Activated CD8-positive, alpha-beta T cell treated with anti-CD3 and anti-CD28 coated beads for 36 hours (primary cell): Measurements from ENCODE around the gene FAM78A. TPM values are rescaled to one million over a fixed set of nuclear protein-coding genes. Genes with fewer than 3 reads are reported as not detected.

Experiments
- ATAC-seq: fragments of 200-7000 bp; cut with Tn5 transposase; one replicate; pipeline ENCODE4 v1.10.0; 2021; ENCODE audit warnings: mild to moderate bottlenecking, moderate library complexity
- CTCF ChIA-PET: fragments of 350-600 bp; sonication (Branson Sonifier 250); formaldehyde crosslinking; loops from one replicate; lab custom pipeline; 2021; ENCODE audit warnings: antibody characterized with exemption; lab: Charles Lee
- POLR2A ChIA-PET: fragments of 350-600 bp; sonication (Branson Sonifier 250); formaldehyde crosslinking; loops from one replicate; lab custom pipeline; 2021; ENCODE audit warnings: antibody characterized with exemption; lab: Charles Lee
- DNase-seq: peaks from one replicate; pipeline ENCODE4 v3.0.0-alpha.2; 2020
- H3K27ac Mint-ChIP-seq: one replicate; pipeline ENCODE4 v1.8.0; 2021; ENCODE audit warnings: mild to moderate bottlenecking, mixed read lengths
- H3K27me3 Mint-ChIP-seq: one replicate; pipeline ENCODE4 v1.8.0; 2021; ENCODE audit warnings: mixed read lengths
- H3K36me3 Mint-ChIP-seq: one replicate; pipeline ENCODE4 v1.8.0; 2021; ENCODE audit warnings: low read depth, mixed read lengths
- H3K4me1 Mint-ChIP-seq: one replicate; pipeline ENCODE4 v1.8.0; 2021; ENCODE audit warnings: low read depth, mixed read lengths
- H3K4me3 Mint-ChIP-seq: one replicate; pipeline ENCODE4 v1.8.0; 2021; ENCODE audit warnings: mild to moderate bottlenecking, moderate library complexity, mixed read lengths
- H3K9me3 Mint-ChIP-seq: one replicate; pipeline ENCODE4 v1.8.0; 2021; ENCODE audit warnings: mixed read lengths
- intact Hi-C: fragments of 100-400 bp; cut with micrococcal nuclease; formaldehyde crosslinking; loops from one replicate; pipeline ENCODE4 v1.10.0; 2022
- total RNA-seq, 2 experiments: library from RNA; stranded (reverse); gene quantifications; one replicate each; pipeline ENCODE4 v1.2.3, GENCODE V29; 2021
- TF ChIP-seq, protein P1 (sequence below): fragments of 200-600 bp; IDR thresholded peaks from one replicate; pipeline ENCODE4 v1.8.0; 2022; ENCODE audit warnings: antibody characterized with exemption, mild to moderate bottlenecking

The FAM78A gene
- total RNA-seq, 2 experiments from 2014 or later = 36.2 to 39.8 TPM

DNA sequence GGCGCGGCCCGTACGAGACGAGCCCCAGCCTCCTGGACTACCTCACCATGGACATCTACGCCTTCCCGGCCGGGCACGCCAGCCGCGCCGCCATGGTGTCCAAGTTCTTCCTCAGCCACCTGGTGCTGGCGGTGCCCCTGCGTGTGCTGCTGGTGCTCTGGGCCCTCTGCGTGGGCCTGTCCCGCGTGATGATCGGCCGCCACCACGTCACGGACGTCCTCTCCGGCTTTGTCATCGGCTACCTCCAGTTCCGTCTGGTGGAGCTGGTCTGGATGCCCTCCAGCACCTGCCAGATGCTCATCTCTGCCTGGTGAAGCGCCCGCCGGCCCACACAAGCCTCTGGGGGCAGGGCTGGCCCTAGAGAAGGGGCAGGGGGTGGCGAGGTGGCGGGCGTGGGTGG is 31.7 kb upstream of the FAM78A start:
- TF ChIP-seq, protein P1, sequence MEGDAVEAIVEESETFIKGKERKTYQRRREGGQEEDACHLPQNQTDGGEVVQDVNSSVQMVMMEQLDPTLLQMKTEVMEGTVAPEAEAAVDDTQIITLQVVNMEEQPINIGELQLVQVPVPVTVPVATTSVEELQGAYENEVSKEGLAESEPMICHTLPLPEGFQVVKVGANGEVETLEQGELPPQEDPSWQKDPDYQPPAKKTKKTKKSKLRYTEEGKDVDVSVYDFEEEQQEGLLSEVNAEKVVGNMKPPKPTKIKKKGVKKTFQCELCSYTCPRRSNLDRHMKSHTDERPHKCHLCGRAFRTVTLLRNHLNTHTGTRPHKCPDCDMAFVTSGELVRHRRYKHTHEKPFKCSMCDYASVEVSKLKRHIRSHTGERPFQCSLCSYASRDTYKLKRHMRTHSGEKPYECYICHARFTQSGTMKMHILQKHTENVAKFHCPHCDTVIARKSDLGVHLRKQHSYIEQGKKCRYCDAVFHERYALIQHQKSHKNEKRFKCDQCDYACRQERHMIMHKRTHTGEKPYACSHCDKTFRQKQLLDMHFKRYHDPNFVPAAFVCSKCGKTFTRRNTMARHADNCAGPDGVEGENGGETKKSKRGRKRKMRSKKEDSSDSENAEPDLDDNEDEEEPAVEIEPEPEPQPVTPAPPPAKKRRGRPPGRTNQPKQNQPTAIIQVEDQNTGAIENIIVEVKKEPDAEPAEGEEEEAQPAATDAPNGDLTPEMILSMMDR = no peak
- ATAC-seq (no peak), DNase-seq (no peak)
- H3K9me3 Mint-ChIP-seq = no peaks in the 10 kb centered on the region
- H3K36me3 Mint-ChIP-seq = no peaks in the 10 kb centered on the region
- H3K27me3 Mint-ChIP-seq = no peaks in the 10 kb centered on the region
- no peak overlapping the region for H3K4me3 Mint-ChIP-seq
- POLR2A ChIA-PET = interaction anchor here (1.2 kb wide), 1 partner anchor 27 kb away, joined by 3 read pairs; no protein-coding TSS in a partner anchor
- peaks cover 10% of the 10 kb centered on the region for H3K4me1 Mint-ChIP-seq
- no peak overlapping the region for H3K27ac Mint-ChIP-seq
- CTCF ChIA-PET = interaction anchor here (1.9 kb wide), 1 partner anchor 28 kb away, joined by 7 read pairs; no protein-coding TSS in a partner anchor
- intact Hi-C loops = no loop called here

DNA sequence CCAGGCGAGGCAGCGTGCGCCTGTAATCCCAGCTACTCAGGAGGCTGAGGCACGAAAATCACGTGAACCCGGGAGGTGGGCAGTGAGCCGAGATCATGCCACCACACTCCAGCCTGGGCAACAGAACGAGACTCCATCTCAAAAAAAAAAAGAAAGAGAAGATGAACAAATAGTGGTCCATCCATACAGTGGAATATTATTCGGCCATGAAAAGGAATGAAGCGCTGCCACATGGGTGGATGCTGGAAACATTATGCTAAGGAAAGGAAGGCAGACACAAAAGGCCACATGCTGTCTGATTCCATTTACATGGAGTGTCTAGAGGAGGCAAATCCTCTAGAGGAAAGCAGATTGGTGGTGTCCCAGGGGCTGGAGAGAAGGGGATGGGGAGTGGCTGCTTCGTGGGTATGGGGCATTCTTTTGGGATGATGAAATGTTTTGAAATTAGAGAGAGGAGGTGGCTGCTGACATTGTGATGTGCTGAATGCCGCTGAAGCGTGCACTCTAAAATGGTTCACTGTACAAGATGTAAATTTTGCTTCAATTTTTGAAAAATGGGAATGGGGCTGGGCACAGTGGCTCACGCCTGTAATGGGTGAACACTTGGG is 30.2 kb upstream of the FAM78A start:
- Mint-ChIP-seq H3K27me3 (no peaks in the 10 kb centered on the region), H3K4me1 (peaks cover 10% of the 10 kb centered on the region), H3K4me3 (no peak overlapping the region), H3K9me3 (no peaks in the 10 kb centered on the region), H3K36me3 (no peaks in the 10 kb centered on the region), H3K27ac (no peak overlapping the region)
- ATAC-seq = no peak
- CTCF ChIA-PET = no interaction called here
- no peak for DNase-seq
- TF ChIP-seq, protein P1 = no peak
- intact Hi-C loops = no loop called here
- POLR2A ChIA-PET = no interaction called here

DNA sequence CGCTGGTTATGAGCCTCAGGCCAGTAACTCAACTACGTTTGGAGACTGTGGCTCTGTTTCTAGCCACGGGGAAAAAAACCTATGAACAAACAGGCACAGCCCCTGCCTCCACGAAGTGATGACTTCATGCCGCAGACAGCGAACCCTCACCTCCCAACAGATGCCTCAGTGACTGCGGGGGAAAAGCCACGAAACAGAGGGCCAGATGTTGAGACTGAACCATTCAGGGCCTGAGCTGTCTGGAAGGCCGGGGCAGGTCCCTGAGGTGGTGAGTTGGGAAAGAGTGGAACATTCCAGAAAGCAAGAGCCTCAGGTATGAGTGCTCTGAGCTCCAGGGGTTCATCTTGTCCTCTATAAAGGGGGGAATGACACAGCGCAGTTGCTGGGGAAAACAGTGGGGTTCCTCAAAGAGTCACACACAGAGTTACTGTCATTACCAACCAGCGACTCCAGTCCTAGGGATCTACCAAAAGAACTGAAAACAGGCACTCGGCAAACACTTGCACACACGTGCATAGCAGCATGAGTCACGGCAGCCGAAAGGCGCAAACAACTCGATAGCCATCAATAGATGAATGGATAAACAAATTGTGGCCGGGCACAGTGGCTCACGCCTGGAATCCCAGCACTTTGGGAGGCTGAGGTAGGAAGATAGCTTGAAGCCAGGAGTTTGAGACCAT is 28.5 kb upstream of the FAM78A start:
- Mint-ChIP-seq H3K27me3 (no peaks in the 10 kb centered on the region), H3K4me1 (no peaks in the 10 kb centered on the region), H3K36me3 (no peaks in the 10 kb centered on the region), H3K9me3 (no peaks in the 10 kb centered on the region), H3K4me3 (no peak overlapping the region), H3K27ac (no peak overlapping the region)
- TF ChIP-seq, protein P1 = no peak
- no peak for DNase-seq
- intact Hi-C loops = no loop called here
- ATAC-seq = no peak
- ChIA-PET CTCF (no interaction called here), POLR2A (interaction anchor here (0.7 to 0.9 kb wide), 2 partner anchors 98 to 110 kb away, joined by 3 read pairs; no protein-coding TSS in a partner anchor)

DNA sequence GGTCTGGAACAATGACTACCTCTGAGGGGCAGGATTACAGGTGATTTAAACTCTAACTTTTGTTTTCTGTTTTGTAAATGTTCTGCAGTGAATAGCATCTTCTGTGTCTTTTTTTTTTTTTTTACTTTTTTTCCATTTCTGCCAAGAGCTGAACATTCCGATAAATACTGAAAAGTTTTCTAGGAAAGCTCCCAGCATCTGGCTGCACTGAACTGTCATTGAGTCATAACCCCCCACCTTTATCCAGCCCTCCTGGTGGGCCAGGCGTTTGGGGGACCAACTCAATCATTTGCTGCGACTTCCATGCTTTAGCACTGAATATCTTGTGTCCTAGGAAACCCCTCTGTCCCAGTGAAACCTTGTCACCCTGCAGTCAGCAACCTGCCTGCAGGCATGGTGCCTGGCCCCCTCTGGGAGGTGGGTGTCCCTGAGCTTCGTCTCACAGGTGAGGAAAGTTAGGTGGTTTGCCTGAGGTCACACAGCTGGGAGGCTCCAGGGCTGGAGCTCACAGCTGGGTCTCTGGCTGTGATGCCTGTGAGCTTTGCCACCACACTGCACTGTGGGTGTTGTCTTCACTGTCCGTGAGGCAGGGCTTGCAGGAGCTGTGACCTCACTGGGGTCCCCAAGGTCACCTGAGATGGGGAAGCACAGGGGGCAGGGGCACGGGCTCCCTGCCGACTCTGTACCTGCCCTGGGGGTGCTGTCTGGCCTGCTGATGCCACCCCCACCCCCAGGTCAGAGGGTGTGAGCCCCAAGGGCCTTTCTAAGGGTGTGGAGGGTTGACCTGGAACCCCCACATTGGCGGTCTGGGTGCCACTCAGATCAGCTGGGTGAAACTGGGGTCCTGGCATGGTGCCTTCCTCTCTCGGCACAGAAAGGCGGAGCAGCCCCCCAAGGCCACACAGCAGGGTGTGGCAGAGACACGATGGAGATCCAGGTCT is 27.3 kb upstream of the FAM78A start:
- Mint-ChIP-seq H3K27me3 (no peaks in the 10 kb centered on the region), H3K27ac (no peak overlapping the region), H3K4me1 (no peaks in the 10 kb centered on the region), H3K9me3 (no peaks in the 10 kb centered on the region), H3K36me3 (no peaks in the 10 kb centered on the region), H3K4me3 (no peak overlapping the region)
- intact Hi-C loops = no loop called here
- TF ChIP-seq, protein P1 = no peak
- no peak for ATAC-seq
- ChIA-PET POLR2A (interaction anchor here (0.6 to 1.5 kb wide), 3 partner anchors 33 to 170 kb away, joined by 3 to 4 read pairs (median 3); no protein-coding TSS in a partner anchor), CTCF (interaction anchor here (1.0 to 2.0 kb wide), 2 partner anchors 32 to 70 kb away, joined by 3 to 6 read pairs; no protein-coding TSS in a partner anchor)
- DNase-seq = no peak
